ENCODE data around the gene MOGAT1. TPM values are rescaled to one million over a fixed set of nuclear protein-coding genes. Genes with fewer than 3 reads are reported as not detected.

MOGAT1 gene
- total RNA-seq, 4 donors from 2014 or later, result not detected

- intact Hi-C loops (cut with DNase I; ENCODE audit: low total_unique reads), result no loop called here
- no peak for TF ChIP-seq POLR2A (IDR thresholded peaks at IDR 0.05)
- TF ChIP-seq CTCF (IDR thresholded peaks at IDR 0.05), result no peak
- no peak for DNase-seq (ENCODE audit: low spot score in 2 of 2)
- H3K4me3 ChIP-seq (ENCODE audit: low read depth, poor library complexity, severe bottlenecking), result no peak overlapping the region
- 66 to 73% methylated on average over 7 of the region's 7 CpGs for WGBS, 2 donors
Measured at GRCh38 chr2:222673273-222673672, 1.8 kb downstream of the MOGAT1 start.

- intact Hi-C loops (cut with DNase I; ENCODE audit: low total_unique reads), result no loop called here
- TF ChIP-seq CTCF (IDR thresholded peaks at IDR 0.05) (no peak), POLR2A (IDR thresholded peaks at IDR 0.05) (no peak)
- no peak for DNase-seq (ENCODE audit: low spot score in 2 of 2)
- no peak overlapping the region for H3K4me3 ChIP-seq (ENCODE audit: low read depth, poor library complexity, severe bottlenecking)
- 93 to 95% methylated on average over 5 of the region's 5 CpGs for WGBS, 2 donors
Measured at GRCh38 chr2:222673883-222674282, 2.4 kb downstream of the MOGAT1 start.

GRCh38 chr2:222677981-222678380 is 6.5 kb downstream of the MOGAT1 start:
- DNase-seq (ENCODE audit: low spot score in 2 of 2), result no peak
- no peak overlapping the region for H3K4me3 ChIP-seq (ENCODE audit: low read depth, poor library complexity, severe bottlenecking)
- TF ChIP-seq POLR2A (IDR thresholded peaks at IDR 0.05) (no peak), CTCF (IDR thresholded peaks at IDR 0.05) (no peak)
- intact Hi-C loops (cut with DNase I; ENCODE audit: low total_unique reads), result no loop called here
- 70 to 78% methylated on average over 3 of the region's 3 CpGs for WGBS, 2 donors

- H3K4me3 ChIP-seq (ENCODE audit: low read depth, poor library complexity, severe bottlenecking), result no peak overlapping the region
- WGBS, 2 donors, result 74 to 80% methylated on average over 3 of the region's 3 CpGs
- no peak for DNase-seq (ENCODE audit: low spot score in 2 of 2)
- TF ChIP-seq CTCF (IDR thresholded peaks at IDR 0.05) (no peak), POLR2A (IDR thresholded peaks at IDR 0.05) (no peak)
- intact Hi-C loops (cut with DNase I; ENCODE audit: low total_unique reads), result no loop called here
Measured at GRCh38 chr2:222683805-222684204, 12.3 kb downstream of the MOGAT1 start.

- TF ChIP-seq POLR2A (IDR thresholded peaks at IDR 0.05) (no peak), CTCF (IDR thresholded peaks at IDR 0.05) (no peak)
- H3K4me3 ChIP-seq (ENCODE audit: low read depth, poor library complexity, severe bottlenecking), result no peak overlapping the region
- intact Hi-C loops (cut with DNase I; ENCODE audit: low total_unique reads), result no loop called here
- no peak for DNase-seq (ENCODE audit: low spot score in 2 of 2)
- WGBS, 2 donors, result 60 to 68% methylated on average over 5 of the region's 5 CpGs
Measured at GRCh38 chr2:222686086-222686750, 14.8 kb downstream of the MOGAT1 start.

GRCh38 chr2:222688917-222689316 is 17.5 kb downstream of the MOGAT1 start:
- intact Hi-C loops (cut with DNase I; ENCODE audit: low total_unique reads), result no loop called here
- TF ChIP-seq POLR2A (IDR thresholded peaks at IDR 0.05) (no peak), CTCF (IDR thresholded peaks at IDR 0.05) (no peak)
- no peak for DNase-seq (ENCODE audit: low spot score in 2 of 2)
- WGBS, 2 donors, result 55 to 60% methylated on average over 2 of the region's 2 CpGs
- no peak overlapping the region for H3K4me3 ChIP-seq (ENCODE audit: low read depth, poor library complexity, severe bottlenecking)

Data from lower leg skin (tissue), 4 donors.